ENCODE data around the gene FXYD7. TPM values are rescaled to one million over a fixed set of nuclear protein-coding genes. Genes with fewer than 3 reads are reported as not detected.

Gene FXYD7
- total and polyA plus RNA-seq, 4 donors: 0.63 to 1.8 TPM; not detected in 2

DNA sequence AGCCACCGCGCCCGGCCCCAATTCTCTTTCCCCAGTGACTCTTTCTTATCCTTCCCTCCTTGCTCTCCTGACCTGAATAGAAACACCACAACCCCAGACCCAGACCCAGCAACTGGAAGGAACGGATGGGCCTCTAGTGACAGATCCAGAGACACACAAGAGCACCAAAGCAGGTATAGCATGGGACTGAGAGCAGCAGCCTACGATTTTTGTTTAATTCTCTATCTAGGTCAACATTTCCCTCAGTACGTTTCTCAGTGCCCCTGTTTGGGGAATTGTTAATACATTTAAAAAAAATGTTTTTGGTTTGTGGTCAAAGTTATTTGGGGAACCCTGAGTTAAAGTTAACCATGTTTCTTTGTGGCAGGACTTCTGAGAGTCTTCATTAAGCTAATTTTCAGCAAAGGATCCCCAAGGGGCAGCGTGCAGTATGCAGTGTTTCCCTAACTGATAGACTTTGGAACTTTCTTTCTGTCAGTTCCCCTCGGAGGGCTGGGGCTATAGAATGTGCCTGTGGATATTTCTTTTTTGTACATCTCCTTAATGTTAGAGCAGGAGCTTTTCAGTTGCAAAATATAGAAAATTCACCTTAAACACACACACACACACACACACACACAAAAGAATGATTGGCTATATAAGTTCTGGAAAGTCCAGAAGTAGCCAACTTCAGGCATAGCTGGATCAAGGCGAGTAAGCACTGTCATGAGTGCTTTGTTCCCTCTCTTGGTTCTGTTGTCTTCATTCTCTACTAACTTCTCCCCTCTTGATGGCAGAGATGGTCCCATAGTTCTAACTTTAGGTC is 17.8 kb downstream of the FXYD7 start:
- H3K9me3 ChIP-seq (ENCODE audit: control insufficient read depth, low read length): peaks cover 10% of the 10 kb centered on the region
- ATAC-seq (ENCODE audit: low FRiP score): no peak
- no peak overlapping the region for H3K4me3 ChIP-seq (ENCODE audit: low read length in 2 of 2)
- H3K4me1 ChIP-seq (ENCODE audit: control insufficient read depth in 1 of 2, insufficient read depth in 2 of 2, low read length in 2 of 2): no peaks in the 10 kb centered on the region
- 86 to 87% methylated on average over 9 of the region's 9 CpGs for WGBS, 2 donors
- DNase-seq: no peak
- intact Hi-C loops (cut with DNase I): no loop called here
- H3K27ac ChIP-seq (ENCODE audit: low read depth in 1 of 2, low read length in 2 of 2): no peak overlapping the region
- H3K36me3 ChIP-seq (ENCODE audit: control insufficient read depth in 1 of 2, insufficient read depth in 2 of 2, low read length in 1 of 2): peaks cover 3 to 10% of the 10 kb centered on the region in 2 donors
- no peaks in the 10 kb centered on the region for H3K27me3 ChIP-seq (ENCODE audit: control insufficient read depth in 1 of 2, insufficient read depth in 2 of 2, low read length in 1 of 2)

DNA sequence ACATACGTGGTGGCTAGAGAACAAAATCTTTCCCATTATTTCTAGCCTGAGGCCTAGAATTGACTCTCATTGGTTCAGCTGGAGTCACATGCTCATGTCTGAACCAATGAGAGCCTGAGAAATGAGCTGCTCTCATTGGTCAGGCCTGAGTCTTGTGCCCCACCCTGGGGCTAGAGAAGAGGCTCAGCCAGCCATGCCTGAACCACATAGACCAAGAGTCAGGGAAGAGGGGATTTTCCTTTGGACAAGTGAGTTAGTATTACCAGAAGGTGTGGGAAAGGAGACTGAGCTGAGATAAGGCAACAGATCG is 18.3 kb downstream of the FXYD7 start:
- H3K27me3 ChIP-seq (ENCODE audit: control insufficient read depth in 1 of 2, insufficient read depth in 2 of 2, low read length in 1 of 2): no peaks in the 10 kb centered on the region
- no peak for DNase-seq
- no peak for ATAC-seq (ENCODE audit: low FRiP score)
- H3K27ac ChIP-seq (ENCODE audit: low read depth in 1 of 2, low read length in 2 of 2): no peak overlapping the region
- intact Hi-C loops (cut with DNase I): no loop called here
- no peaks in the 10 kb centered on the region for H3K4me1 ChIP-seq (ENCODE audit: control insufficient read depth in 1 of 2, insufficient read depth in 2 of 2, low read length in 2 of 2)
- peaks cover 3 to 16% of the 10 kb centered on the region in 2 donors for H3K36me3 ChIP-seq (ENCODE audit: control insufficient read depth in 1 of 2, insufficient read depth in 2 of 2, low read length in 1 of 2)
- no peak overlapping the region for H3K4me3 ChIP-seq (ENCODE audit: low read length in 2 of 2)
- H3K9me3 ChIP-seq (ENCODE audit: control insufficient read depth, low read length): peaks cover 14% of the 10 kb centered on the region
- WGBS, 2 donors: 91 to 94% methylated on average over 2 of the region's 2 CpGs

DNA sequence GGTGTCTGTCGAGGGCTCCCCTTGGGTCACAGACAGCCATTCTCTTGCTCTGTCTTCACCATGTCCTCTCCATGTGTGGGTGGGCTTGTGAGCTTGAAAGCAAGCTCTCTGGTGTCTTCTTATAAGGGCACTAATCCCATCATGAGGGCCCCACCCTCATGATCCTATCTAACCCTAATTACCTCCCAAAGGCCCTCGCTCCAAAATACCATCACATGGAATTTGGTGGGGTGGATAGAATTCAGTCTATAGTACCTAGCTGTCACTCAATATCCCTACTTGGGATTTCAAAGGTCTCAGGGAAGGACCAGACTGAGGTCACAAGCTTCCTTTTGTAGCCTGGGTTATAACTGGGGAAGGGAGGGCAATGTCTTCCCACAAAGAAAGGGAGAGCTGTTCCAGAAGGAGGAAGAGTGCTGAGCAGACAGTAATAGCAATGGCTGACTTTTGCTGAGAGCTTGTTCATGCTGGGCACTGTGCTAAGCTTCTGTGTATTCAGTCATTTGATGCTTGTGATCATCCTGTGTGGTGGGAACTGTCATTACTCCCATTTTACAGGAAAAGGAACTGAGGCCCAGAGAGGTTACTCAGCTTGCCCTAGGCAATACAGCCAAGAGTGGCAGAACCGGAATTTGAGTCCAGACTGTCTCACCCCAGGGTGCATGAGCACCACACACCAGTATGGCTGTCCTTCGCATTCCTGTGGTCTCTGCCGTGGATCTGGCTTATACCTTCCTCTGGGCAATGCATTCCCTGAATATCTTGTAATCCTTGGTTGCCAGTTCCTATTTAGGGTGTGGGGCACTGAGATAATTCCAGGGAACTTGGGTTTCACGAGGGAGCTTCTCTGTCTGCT is 19.6 kb downstream of the FXYD7 start:
- no peaks in the 10 kb centered on the region for H3K4me1 ChIP-seq (ENCODE audit: control insufficient read depth in 1 of 2, insufficient read depth in 2 of 2, low read length in 2 of 2)
- WGBS, 2 donors: 83 to 89% methylated on average over 6 of the region's 6 CpGs
- H3K9me3 ChIP-seq (ENCODE audit: control insufficient read depth, low read length): peaks cover 18% of the 10 kb centered on the region
- H3K36me3 ChIP-seq (ENCODE audit: control insufficient read depth in 1 of 2, insufficient read depth in 2 of 2, low read length in 1 of 2): peaks cover 3 to 21% of the 10 kb centered on the region in 2 donors
- no peak overlapping the region for H3K27ac ChIP-seq (ENCODE audit: low read depth in 1 of 2, low read length in 2 of 2)
- ATAC-seq (ENCODE audit: low FRiP score) (no peak), DNase-seq (no peak)
- no peaks in the 10 kb centered on the region for H3K27me3 ChIP-seq (ENCODE audit: control insufficient read depth in 1 of 2, insufficient read depth in 2 of 2, low read length in 1 of 2)
- intact Hi-C loops (cut with DNase I): no loop called here
- H3K4me3 ChIP-seq (ENCODE audit: low read length in 2 of 2): no peak overlapping the region

- intact Hi-C loops (cut with DNase I): no loop called here
- Histone ChIP-seq H3K4me1 (ENCODE audit: control insufficient read depth in 1 of 2, insufficient read depth in 2 of 2, low read length in 2 of 2) (no peaks in the 10 kb centered on the region), H3K9me3 (ENCODE audit: control insufficient read depth, low read length) (peaks cover 18% of the 10 kb centered on the region), H3K36me3 (ENCODE audit: control insufficient read depth in 1 of 2, insufficient read depth in 2 of 2, low read length in 1 of 2) (peaks cover 3 to 20% of the 10 kb centered on the region in 2 donors), H3K27ac (ENCODE audit: low read depth in 1 of 2, low read length in 2 of 2) (no peak overlapping the region), H3K4me3 (ENCODE audit: low read length in 2 of 2) (no peak overlapping the region), H3K27me3 (ENCODE audit: control insufficient read depth in 1 of 2, insufficient read depth in 2 of 2, low read length in 1 of 2) (no peaks in the 10 kb centered on the region)
- DNase-seq: no peak
- WGBS, 2 donors: 50 to 93% methylated on average over 2 of the region's 2 CpGs
- ATAC-seq (ENCODE audit: low FRiP score): no peak
Observed at GRCh38 chr19:35164418-35164817, 21.4 kb downstream of the FXYD7 start.

- 64 to 69% methylated on average over 5 of the region's 5 CpGs for WGBS, 2 donors
- Histone ChIP-seq H3K27ac (ENCODE audit: low read depth in 1 of 2, low read length in 2 of 2) (no peak overlapping the region), H3K36me3 (ENCODE audit: control insufficient read depth in 1 of 2, insufficient read depth in 2 of 2, low read length in 1 of 2) (peaks cover 3 to 20% of the 10 kb centered on the region in 2 donors), H3K9me3 (ENCODE audit: control insufficient read depth, low read length) (peaks cover 18% of the 10 kb centered on the region), H3K4me3 (ENCODE audit: low read length in 2 of 2) (no peak overlapping the region), H3K4me1 (ENCODE audit: control insufficient read depth in 1 of 2, insufficient read depth in 2 of 2, low read length in 2 of 2) (no peaks in the 10 kb centered on the region), H3K27me3 (ENCODE audit: control insufficient read depth in 1 of 2, insufficient read depth in 2 of 2, low read length in 1 of 2) (no peaks in the 10 kb centered on the region)
- DNase-seq: no peak
- ATAC-seq (ENCODE audit: low FRiP score): no peak
- intact Hi-C loops (cut with DNase I): no loop called here
Observed at GRCh38 chr19:35165200-35166058, 22.4 kb downstream of the FXYD7 start.

DNA sequence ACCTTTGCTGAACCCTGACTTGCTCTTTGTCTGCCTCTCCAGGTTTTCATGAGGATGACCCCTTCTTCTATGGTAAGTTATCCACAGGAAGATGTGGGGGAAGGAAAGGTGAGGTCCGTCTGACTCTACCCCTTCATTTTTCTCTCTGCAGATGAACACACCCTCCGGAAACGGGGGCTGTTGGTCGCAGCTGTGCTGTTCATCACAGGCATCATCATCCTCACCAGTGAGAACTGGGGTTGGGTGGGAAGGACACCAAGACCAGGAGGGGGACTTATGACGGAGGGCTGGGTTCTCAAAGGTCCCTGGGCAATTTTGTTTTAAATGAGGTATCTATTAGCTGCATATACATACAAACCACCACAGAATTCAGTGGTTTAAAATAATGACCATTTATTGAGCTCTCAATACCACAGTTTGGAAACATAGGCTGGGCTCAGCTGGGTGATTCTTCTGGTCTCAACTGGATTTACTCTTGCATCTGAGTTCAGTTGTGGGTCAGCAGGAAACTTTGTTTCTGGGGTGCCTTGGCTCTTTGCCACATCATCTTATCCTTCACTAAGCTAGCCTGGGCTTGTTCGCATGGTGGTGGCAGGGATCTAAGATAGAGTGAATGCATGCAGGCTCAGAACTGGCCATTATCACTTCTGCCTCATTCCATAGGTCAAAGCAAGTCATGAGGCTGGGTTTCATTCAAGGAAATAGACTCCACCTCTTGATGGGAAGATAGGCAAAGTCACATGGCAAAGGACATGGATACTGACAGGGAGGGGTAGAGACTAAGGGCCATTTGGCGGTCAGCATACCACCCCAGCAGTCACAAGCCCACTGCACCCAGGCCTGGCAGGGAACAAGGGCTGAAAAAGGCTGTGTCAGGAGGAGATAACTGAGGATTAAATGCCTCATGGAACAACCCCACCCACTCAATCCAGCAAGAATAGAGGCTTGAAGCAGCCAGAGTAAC is 23.3 kb downstream of the FXYD7 start:
- no peak overlapping the region for H3K4me3 ChIP-seq (ENCODE audit: low read length in 2 of 2)
- no peak overlapping the region for H3K27ac ChIP-seq (ENCODE audit: low read depth in 1 of 2, low read length in 2 of 2)
- peaks cover 18% of the 10 kb centered on the region for H3K9me3 ChIP-seq (ENCODE audit: control insufficient read depth, low read length)
- no peaks in the 10 kb centered on the region for H3K4me1 ChIP-seq (ENCODE audit: control insufficient read depth in 1 of 2, insufficient read depth in 2 of 2, low read length in 2 of 2)
- no peak for DNase-seq
- 90 to 96% methylated on average over 7 of the region's 7 CpGs for WGBS, 2 donors
- H3K36me3 ChIP-seq (ENCODE audit: control insufficient read depth in 1 of 2, insufficient read depth in 2 of 2, low read length in 1 of 2): peaks cover 3 to 19% of the 10 kb centered on the region in 2 donors
- no peaks in the 10 kb centered on the region for H3K27me3 ChIP-seq (ENCODE audit: control insufficient read depth in 1 of 2, insufficient read depth in 2 of 2, low read length in 1 of 2)
- no peak for ATAC-seq (ENCODE audit: low FRiP score)
- intact Hi-C loops (cut with DNase I): no loop called here

GRCh38 chr19:35167251-35168119 is 24.4 kb downstream of the FXYD7 start:
- DNase-seq (no peak), ATAC-seq (ENCODE audit: low FRiP score) (no peak)
- intact Hi-C loops (cut with DNase I): no loop called here
- Histone ChIP-seq H3K9me3 (ENCODE audit: control insufficient read depth, low read length) (peaks cover 17% of the 10 kb centered on the region), H3K36me3 (ENCODE audit: control insufficient read depth in 1 of 2, insufficient read depth in 2 of 2, low read length in 1 of 2) (peaks cover 3 to 18% of the 10 kb centered on the region in 2 donors), H3K27ac (ENCODE audit: low read depth in 1 of 2, low read length in 2 of 2) (no peak overlapping the region), H3K27me3 (ENCODE audit: control insufficient read depth in 1 of 2, insufficient read depth in 2 of 2, low read length in 1 of 2) (no peaks in the 10 kb centered on the region), H3K4me1 (ENCODE audit: control insufficient read depth in 1 of 2, insufficient read depth in 2 of 2, low read length in 2 of 2) (no peaks in the 10 kb centered on the region), H3K4me3 (ENCODE audit: low read length in 2 of 2) (no peak overlapping the region)
- 80 to 81% methylated on average over 5 of the region's 5 CpGs for WGBS, 2 donors
